Calu3 (cell line): ENCODE data around the gene CDC45. TPM values are rescaled to one million over a fixed set of nuclear protein-coding genes. Genes with fewer than 3 reads are reported as not detected.

ENCODE experiments used
- BruUV-seq: library from RNA; stranded (reverse); fragments of 400-500 nt; replicated peaks from 2 replicates; lab custom pipeline; 2021; lab: Mats Ljungman, UMichigan
- CTCF ChIA-PET: fragments of 300-600 bp; sonication (Branson Sonifier 250); formaldehyde crosslinking; loops from one replicate; lab custom pipeline; 2022; ENCODE audit warnings: antibody characterized with exemption; lab: Charles Lee
- DNase-seq: peaks from one replicate; pipeline ENCODE4 v3.0.0; 2022
- H3K27ac Mint-ChIP-seq: one replicate; pipeline ENCODE4 v1.8.0; 2022; ENCODE audit warnings: mixed read lengths; ENCODE audit not compliant: unreplicated experiment
- H3K27me3 Mint-ChIP-seq: one replicate; pipeline ENCODE4 v1.8.0; 2022; ENCODE audit warnings: mixed read lengths; ENCODE audit not compliant: unreplicated experiment
- H3K36me3 Mint-ChIP-seq: one replicate; pipeline ENCODE4 v1.8.0; 2022; ENCODE audit warnings: mild to moderate bottlenecking, moderate library complexity, mixed read lengths; ENCODE audit not compliant: insufficient read depth, unreplicated experiment
- H3K4me1 Mint-ChIP-seq: one replicate; pipeline ENCODE4 v1.8.0; 2022; ENCODE audit warnings: mild to moderate bottlenecking, low read depth, mixed read lengths; ENCODE audit not compliant: unreplicated experiment
- H3K4me3 Mint-ChIP-seq: one replicate; pipeline ENCODE4 v1.8.0; 2022; ENCODE audit warnings: mild to moderate bottlenecking, low read depth, moderate library complexity, mixed read lengths; ENCODE audit not compliant: unreplicated experiment
- H3K9me3 Mint-ChIP-seq: one replicate; pipeline ENCODE4 v1.8.0; 2022; ENCODE audit warnings: low read depth, mixed read lengths; ENCODE audit not compliant: unreplicated experiment
- CTCF ChIP-seq: fragments of 200-600 bp; IDR thresholded peaks from one replicate; pipeline ENCODE4 v1.8.0; 2022; ENCODE audit warnings: antibody characterized with exemption; ENCODE audit not compliant: unreplicated experiment
- intact Hi-C: fragments of 100-400 bp; cut with micrococcal nuclease; formaldehyde crosslinking; loops from one replicate; pipeline ENCODE4 v1.10.0; 2022; ENCODE audit not compliant: unreplicated experiment
- total RNA-seq: library from RNA; stranded (reverse); gene quantifications from 2 replicates; pipeline ENCODE4 v1.2.3, GENCODE V29; 2022

Gene CDC45
- total RNA-seq, 1 experiment from 2014 or later, result 45.0 TPM

DNA sequence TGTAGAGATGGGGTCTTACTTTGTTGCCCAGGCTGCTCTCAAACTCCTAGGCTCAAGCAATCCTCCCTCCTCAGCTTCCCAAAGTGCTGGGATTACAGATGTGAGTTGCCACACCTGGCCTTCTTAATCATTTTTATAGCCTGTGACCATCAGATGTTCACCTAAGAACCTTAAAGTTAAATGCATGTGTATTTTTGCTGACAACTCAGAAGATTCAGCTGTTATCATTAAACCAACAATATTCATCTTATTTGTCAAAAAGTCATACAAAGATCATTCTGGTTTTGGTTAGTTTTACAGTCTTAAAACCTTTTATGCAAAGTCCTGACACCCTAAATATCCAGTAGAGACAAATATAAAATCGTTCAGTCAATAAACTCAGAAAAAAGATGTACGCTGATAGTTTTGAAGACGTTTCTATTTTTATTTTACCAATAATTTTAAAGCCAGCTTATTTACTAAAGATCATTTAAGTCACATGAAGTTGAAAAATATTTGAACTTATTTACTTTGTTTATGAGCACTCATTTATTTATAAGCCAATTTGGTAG lies 22.3 kb downstream of the CDC45 start:
- CTCF ChIA-PET, result no interaction called here
- TF ChIP-seq CTCF, result no peak
- H3K9me3 Mint-ChIP-seq, result no peaks in the 10 kb centered on the region
- no peak overlapping the region for H3K27ac Mint-ChIP-seq
- no peaks in the 10 kb centered on the region for H3K27me3 Mint-ChIP-seq
- no peak for DNase-seq
- intact Hi-C loops, result no loop called here
- no peak overlapping the region for H3K4me3 Mint-ChIP-seq
- no TSS peak for BruUV-seq
- H3K4me1 Mint-ChIP-seq, result no peaks in the 10 kb centered on the region
- H3K36me3 Mint-ChIP-seq, result peaks cover 8% of the 10 kb centered on the region

DNA sequence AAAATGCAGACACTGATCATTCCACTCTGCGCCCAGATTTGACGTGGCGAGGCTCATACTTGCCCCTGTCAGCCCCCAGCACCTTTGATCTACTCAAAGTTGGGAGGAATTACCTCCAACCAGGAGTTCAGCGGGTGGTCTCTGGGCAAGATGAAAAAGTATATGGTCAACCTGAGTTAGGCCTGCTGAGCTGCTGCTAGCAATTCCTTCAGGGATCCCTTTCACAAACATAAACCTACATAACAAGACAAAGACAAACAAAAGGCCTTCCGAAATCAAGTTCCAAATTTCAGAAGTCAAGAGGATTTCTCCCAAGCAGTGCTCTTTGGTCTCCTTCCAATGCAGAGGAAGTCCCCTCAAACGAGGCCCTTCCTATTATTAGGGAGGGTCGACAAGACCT lies 23.6 kb downstream of the CDC45 start:
- Mint-ChIP-seq H3K27ac (no peak overlapping the region), H3K27me3 (no peaks in the 10 kb centered on the region), H3K4me3 (no peak overlapping the region), H3K9me3 (no peaks in the 10 kb centered on the region), H3K4me1 (no peaks in the 10 kb centered on the region), H3K36me3 (peaks cover 8% of the 10 kb centered on the region)
- DNase-seq, result no peak
- CTCF ChIA-PET, result no interaction called here
- intact Hi-C loops, result no loop called here
- no TSS peak for BruUV-seq
- TF ChIP-seq CTCF, result no peak

DNA sequence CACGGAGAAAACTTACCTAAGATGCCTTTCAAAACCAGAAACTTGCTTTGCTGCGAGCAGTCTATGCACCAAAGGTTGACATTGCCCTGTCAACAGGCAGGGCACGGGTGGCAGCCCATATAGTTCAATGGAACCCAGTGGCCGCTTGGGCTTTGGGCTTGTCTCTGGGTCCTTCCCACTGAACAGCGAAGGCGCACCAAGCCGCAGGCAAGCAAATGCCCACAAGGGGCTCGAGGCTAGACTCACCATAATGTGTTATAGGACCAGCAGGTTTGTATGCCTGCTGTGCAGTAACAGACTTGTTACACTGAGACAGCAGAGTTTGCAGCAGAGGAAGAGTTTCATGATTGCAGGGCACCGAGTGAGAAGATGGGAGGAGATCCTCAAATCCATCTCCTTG lies 24.1 kb downstream of the CDC45 start:
- BruUV-seq, result no TSS peak
- no peak overlapping the region for H3K27ac Mint-ChIP-seq
- CTCF ChIA-PET, result no interaction called here
- no peaks in the 10 kb centered on the region for H3K4me1 Mint-ChIP-seq
- no peak for DNase-seq
- H3K36me3 Mint-ChIP-seq, result peaks cover 11% of the 10 kb centered on the region
- H3K27me3 Mint-ChIP-seq, result no peaks in the 10 kb centered on the region
- TF ChIP-seq CTCF, result no peak
- intact Hi-C loops, result no loop called here
- H3K4me3 Mint-ChIP-seq, result no peak overlapping the region
- no peaks in the 10 kb centered on the region for H3K9me3 Mint-ChIP-seq

DNA sequence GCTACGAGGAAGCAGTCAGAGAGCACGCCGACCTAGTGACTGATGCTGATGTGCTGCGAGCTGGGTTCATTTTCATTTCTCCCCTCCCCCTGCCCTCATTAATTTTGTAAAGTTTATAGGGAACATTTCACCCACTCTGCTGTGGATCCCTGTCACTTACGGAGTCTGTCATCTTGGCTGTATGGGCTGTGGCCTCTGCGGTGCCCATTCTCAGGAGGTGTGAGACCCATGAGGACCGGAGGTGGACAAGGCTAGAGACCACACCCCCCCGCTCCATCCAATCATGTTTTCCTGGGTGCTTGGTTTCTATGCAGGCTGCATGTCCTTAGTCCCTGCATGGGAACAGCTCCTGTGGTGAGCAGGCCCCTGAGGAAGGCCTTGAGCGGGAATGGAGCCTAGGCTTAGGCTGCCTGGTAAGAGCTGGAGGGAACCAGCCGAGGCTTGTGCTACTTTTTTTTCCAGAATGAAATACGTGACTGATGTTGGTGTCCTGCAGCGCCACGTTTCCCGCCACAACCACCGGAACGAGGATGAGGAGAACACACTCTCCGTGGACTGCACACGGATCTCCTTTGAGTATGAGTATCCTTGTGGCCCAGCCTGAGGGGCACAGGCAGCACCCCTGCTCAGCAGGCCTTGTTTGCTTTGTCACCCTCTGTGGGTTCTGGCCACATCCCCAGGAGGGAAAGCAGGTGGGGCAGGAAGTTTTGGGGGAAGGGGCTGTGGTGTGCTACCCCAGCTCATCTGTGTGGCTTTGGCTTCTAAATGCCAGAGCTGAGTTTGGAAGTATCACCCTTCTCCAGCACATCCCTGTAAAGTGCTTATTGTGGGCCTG lies 25.4 kb downstream of the CDC45 start:
- Mint-ChIP-seq H3K4me3 (no peak overlapping the region), H3K36me3 (peaks cover 17% of the 10 kb centered on the region), H3K4me1 (no peaks in the 10 kb centered on the region), H3K9me3 (no peaks in the 10 kb centered on the region), H3K27ac (no peak overlapping the region), H3K27me3 (no peaks in the 10 kb centered on the region)
- DNase-seq, result no peak
- CTCF ChIA-PET, result no interaction called here
- no peak for TF ChIP-seq CTCF
- BruUV-seq, result no TSS peak
- intact Hi-C loops, result no loop called here
